Measurements from ENCODE around the gene EEF1A2.
A peak's percentile ranks its signal among the peaks of the same experiment; 100 is the strongest.
"Not testable (repeated sequence)": the region's sequence is repeated elsewhere in the genome, so short reads cannot be mapped to it uniquely, and the experiment has no call there.

Gene EEF1A2

DNA sequence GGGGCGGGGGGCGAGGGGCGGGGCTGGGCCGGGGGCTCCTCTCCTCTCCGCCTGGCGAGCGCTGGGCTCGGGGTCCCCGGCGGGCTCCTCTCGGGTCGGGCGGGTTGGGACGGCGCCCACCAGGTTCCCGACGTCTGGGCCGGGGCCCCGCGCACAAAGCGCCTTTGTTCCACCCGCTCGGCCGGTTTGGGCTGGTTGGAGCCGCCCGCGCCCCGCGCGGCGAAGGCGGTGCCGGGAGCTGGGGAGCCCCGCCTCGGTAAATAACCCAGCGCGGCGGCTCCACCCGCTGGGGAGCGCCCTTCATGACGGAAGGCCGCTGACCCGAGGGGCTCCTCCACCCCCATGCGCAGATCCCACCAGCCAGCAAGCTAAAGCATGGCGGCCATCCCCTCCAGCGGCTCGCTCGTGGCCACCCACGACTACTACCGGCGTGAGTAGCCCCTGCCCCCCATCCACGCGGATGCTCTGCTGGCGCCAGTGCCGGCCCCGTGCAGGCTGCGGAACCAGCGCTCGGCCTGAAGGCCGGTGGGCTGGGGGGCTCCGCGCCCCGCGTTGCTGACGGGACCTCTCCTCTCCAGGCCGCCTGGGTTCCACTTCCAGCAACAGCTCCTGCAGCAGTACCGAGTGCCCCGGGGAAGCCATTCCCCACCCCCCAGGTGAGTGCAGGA lies 22.2 kb upstream of the EEF1A2 start:
- peak; percentile 42 to 63 for DNase-seq (ENCODE audit: low read depth in 1 of 2, low spot score in 1 of 2)

DNA sequence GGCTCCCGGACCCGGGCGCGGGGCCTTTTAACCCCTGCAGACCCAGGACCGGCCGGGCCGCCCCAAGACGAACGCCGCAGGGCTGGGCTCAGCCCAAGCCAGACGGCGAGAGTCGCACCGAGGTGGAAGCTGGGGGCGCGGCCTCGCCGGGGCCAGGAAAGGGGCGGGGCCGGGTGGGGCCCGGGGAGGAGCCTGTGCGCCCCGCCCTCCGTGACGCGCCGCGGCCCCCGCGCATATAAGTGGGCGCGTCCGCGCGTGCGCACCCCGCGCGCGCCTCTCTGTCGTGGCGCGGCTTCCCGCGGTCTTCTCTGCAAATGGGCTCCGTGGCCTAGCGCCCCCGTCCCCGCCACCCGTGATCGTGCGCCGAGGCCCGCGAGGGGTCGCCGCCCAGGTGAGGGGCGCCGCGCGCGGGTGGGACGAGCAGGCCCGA lies 21.6 kb upstream of the EEF1A2 start, which contains the start of gene PPDPF:
Gene PPDPF (plus strand): TSS at position 262 of the 430 bp plus-strand sequence. CDS start 544 bp downstream, outside the sequence.
- DNase-seq (ENCODE audit: low read depth in 1 of 2, low spot score in 1 of 2) = peak; percentile 83 to 84

DNA sequence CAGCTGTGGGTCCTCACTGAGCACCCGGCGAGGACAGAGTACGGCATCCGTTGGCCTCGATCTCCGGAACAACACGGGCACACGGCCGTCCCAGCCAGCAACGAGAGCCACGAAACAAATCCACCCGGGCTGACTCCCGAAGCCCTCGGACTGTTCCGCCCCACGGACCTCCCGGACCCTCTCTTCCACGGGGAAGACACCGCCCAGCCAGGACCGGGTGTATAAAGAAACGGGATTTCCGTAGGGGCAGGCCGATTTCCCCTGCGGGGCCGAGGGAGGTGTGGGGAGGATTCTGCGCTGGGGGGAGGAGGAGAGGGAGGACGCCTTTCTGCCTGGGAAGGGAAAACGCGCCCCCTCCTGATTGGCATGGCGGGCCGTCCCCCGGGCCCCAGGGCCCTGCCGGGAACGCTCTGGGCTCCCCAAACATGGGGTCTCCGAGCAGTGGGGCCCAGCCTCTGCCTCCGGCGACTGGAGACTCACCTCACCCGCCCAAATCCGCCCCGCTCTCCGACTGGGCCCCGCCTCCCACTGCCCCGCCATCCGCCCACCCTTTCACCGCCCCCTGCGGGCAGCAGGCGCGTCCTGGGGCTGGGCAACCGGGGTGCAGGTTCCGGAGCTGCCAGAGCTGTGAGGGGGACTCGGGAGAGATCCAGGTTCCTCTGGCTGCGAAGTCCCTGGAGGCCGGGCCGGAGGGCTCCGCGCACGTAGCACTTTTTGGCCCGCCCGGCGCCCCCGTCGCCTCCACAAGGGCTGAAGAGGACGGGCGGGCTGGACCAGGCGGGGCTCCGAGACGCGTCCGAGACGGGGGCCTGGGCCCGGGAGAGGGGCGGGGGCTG lies 21.0 kb upstream of the EEF1A2 start:
- peak; percentile 34 to 45 for DNase-seq (ENCODE audit: low read depth in 1 of 2, low spot score in 1 of 2)

DNA sequence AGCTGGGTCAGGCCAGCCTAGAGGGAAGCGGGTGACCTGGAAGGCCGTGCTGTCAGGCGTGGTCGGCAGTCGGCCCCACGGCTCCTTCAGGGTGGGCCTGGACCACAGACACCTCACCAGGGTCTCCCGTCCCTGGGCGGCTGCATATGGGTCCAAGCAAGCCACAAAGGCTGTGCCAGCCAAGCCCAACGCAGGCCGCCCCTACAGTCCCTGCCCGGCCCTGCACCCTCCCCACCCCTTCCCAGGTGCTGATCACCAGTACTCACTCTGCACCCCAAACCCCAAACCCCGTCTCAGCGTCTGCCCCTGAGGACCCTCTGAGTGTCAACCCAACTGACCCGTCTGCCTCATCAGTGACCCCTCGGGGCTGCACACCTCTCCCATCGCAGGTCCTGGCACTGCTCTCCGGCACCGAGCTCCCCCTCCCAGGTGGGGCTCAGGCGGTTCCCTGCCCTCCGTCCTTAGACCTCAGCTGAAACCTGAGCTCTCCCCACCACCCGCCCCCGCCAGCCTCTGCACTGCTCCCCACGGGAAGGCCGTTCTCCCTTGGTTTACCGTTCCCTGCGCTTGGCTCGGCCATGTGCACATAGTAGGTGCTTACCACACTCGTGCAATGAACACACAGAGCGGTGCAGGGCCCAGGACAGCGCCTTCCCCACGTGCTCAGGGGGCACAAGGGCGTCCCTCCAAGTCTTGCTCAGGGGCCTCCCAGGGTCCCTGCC lies 20.2 kb upstream of the EEF1A2 start:
- DNase-seq (ENCODE audit: low read depth in 1 of 2, low spot score in 1 of 2) = no peak

DNA sequence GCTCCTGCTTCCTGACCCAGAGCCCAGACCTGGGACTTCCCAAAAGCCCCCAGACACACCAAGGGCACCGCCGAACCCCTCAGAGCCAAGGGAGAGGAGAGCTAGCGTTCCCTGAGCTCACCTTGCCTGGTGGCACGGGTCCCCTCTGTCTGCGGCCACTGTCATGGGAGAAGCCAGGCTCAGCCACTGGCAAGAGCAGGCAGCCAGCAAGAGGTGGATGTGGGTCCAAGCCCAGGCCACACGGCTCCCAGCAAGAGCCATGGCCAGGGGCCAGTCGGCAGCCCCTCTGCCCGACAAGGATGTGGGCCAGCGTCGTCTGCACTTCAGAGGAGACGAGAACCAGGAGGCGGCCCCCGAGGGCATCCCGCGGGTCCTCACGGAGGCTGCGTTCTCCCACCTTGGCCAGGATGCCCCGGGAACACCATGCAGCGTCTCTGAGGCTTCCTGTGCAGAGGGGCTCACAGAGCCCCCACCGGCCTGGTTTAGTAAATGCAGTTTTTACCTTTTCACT lies 19.5 kb upstream of the EEF1A2 start:
- no peak for DNase-seq (ENCODE audit: low read depth in 1 of 2, low spot score in 1 of 2)

DNA sequence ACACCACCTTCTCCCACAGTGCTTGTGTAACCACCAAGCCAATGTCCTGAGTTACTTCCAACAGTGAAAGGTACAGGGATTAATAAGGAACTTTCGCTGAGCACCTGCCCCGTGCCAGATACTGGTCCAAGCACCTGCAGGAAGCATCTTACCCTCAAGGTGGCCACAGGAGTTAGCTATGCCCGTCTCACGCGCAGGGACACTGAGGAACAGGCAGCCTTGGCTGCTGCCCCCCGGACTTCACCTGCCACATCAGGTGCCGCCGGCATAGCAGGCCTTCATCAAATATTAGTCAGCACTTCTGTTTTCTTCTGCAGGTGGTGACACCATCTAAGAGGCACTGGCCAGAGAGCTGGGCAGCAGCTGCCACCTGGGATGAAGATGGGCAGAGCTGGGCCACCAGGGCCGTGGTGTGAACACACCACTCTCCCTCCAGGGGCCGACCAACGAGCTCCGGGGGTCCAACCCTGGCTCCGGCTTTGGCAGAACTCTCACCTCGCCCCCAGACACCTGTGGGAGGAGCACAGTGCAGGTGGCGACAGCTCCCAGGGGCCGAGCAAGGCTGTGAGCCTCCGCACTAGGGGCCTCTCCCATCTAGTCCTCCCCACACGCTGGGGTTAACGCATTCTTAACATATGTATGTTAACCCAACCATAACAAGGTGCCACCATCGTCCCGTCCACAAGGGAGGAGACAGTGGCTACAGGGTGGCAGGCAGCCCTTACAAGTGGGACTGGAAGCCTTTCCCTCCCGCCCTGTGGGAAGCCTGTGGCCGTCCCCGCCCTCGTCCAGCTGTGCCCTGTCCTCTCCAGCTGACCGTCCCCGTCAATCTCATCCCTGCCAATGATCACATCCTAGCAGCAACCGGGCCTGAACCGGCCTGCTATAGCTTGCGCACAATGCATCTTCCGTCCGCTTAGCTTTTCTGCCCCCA lies 18.8 kb upstream of the EEF1A2 start:
- no peak for DNase-seq (ENCODE audit: low read depth in 1 of 2, low spot score in 1 of 2)

DNA sequence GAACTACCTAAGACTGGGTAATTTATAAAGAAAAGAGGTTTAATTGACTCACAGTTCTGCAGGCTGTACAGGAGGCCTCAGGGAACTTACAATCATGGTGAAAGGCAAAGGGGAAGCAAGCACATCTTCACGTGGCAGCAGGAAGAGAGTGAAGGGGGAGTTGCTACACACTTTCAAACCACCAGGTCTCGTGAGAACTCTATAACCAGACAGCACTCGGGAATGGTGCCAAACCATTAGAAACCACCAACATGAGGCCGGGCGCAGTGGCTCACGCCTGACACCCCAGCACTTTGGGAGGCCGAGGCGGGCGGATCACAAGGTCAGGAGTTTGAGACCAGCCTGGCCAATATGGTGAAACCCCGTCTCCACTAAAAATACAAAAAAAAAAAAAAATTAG lies 15.6 kb upstream of the EEF1A2 start:
- DNase-seq (ENCODE audit: low read depth in 1 of 2, low spot score in 1 of 2) = not testable (repeated sequence)

DNA sequence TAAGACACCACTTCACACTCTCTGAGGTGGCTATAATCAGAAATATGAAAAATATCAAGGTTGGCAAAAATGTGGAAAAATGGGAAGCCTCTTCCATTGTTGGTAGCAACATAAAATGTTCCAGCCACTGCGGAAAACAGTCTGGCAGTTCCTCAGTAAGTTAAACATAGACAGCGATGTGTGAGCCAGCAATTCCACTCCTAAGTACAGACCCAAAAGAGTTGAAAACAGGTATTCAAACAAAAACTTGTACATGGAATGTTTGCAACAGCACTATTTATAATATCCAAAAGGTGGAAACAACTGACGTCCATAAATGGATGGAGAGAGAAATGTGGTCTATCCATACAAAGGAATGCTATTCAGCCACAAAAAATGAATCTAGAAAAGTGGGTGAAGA lies 14.3 kb upstream of the EEF1A2 start:
- no peak for DNase-seq (ENCODE audit: low read depth in 1 of 2, low spot score in 1 of 2)

DNA sequence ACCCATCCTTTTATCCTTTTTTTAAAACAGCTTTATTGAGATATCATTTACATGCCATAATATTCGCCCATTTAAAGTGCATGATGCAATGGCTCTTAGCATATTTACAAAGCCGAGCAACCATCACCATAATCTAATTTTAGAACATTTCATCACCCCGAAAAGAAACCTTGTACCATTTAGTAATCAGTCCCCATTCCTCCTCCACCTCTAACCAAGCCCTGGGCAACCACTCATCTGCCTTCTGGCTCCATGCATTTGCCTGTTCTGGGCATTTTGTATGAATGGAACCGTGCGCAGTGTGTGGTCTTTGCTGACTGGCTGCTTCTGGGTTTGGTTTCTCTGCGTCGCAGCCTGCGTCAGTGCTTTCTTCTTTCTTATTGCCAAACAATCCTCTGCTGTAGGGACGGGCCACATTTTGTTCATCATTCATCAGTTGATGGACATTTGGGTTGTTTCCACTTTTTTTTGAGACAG lies 10.2 kb upstream of the EEF1A2 start:
- DNase-seq (ENCODE audit: low read depth in 1 of 2, low spot score in 1 of 2) = no peak

DNA sequence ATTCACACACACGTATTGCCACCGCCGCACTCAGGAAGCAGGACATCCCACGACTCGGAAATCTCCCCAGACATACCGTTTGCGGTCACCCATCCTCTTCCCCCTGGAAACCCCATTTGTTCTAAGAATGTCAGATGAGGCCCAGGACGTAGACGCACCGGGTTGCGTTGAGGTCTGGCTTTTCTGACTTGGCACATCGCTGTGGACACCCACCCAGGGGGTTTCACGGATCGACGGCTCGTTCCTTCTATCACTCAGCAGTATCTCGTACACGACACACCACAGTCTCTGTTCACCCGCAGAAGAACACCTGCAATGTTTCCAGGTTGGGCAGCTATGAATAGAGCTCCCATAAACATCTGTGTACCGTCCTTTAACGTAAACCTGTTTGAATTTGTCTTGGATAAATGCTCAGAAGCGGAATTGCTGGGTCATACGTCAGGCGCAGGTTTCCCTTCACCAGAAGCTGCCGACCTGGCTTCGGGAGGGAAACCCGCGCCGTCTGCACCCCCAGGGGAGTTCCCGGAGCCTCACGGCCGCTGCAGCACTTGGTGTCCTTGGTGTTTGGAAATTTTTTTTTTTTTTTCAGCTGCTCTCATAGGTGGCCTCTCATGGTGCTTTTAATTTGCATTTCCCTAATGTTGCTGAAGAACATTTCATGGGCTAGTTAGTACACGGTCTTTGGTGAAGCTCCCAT lies 9.3 kb upstream of the EEF1A2 start:
- DNase-seq (ENCODE audit: low read depth in 1 of 2, low spot score in 1 of 2) = no peak

DNA sequence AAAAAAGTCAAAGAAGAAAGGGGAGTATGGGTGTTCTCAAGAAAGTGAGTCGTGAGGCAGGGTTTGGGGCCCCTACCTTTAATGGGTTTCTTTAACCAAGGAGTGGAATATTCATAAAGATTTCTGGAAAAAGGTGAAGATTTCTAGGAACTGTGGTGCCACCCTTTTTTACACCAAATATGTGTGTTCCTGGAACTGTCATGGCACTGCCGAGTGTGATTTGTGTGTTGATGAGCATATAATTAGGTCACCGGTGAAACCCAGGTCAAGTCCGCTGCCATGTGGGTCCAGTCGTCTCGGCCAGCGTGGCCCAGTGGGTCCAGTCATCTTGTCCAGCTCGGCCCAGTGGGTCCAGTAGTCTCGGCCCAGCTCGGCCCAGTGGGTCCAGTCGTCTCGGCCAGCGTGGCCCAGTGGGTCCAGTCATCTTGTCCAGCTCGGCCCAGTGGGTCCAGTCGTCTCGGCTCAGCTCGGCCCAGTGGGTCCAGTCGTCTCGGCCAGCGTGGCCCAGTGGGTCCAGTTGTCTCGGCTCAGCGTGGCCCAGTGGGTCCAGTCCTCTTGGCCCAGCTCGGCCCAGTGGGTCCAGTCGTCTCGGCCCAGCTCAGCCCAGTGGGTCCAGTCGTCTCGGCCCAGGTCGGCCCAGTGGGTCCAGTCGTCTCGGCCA lies 8.3 kb upstream of the EEF1A2 start:
- DNase-seq (ENCODE audit: low read depth in 1 of 2, low spot score in 1 of 2) = no peak

DNA sequence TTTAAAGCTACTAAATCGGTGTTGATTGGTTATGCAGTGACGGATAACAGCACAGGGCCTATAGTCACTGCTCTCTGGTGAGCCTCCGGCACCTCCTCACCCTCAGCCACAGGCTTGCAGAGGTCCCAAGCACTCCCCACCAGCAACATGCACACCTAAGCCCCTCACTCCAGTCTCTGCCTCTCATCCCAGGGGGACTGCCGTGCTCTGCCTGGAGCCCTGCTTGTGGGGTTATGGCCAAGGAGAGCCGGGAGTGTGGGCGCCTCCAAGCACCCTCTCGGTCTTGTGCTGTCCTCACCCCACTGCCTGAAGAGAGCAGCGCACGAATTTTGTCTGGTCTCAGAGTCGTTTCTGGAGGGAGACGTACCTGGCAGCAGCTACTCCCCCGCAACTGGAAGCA lies 6.8 kb upstream of the EEF1A2 start:
- DNase-seq (ENCODE audit: low read depth in 1 of 2, low spot score in 1 of 2) = no peak

DNA sequence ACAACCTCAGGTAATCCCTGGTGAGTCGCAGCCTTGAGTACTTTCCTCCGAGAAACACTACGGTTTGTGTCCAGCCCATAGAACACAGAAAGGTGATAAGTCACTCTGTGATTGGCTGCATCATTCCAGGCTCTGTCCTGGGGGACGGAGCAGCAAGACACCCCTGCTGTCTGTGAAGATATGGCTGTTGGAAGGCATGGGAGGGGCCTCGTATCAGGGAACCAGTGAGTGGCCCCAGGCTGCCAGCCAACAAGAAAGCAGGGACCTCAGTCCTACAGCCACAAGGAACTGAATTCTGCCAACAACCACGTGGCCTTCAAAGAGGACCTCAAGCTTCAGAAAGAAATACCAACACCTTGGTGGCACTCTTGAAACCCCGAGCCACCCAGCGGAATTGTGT lies 6.4 kb upstream of the EEF1A2 start:
- no peak for DNase-seq (ENCODE audit: low read depth in 1 of 2, low spot score in 1 of 2)

DNA sequence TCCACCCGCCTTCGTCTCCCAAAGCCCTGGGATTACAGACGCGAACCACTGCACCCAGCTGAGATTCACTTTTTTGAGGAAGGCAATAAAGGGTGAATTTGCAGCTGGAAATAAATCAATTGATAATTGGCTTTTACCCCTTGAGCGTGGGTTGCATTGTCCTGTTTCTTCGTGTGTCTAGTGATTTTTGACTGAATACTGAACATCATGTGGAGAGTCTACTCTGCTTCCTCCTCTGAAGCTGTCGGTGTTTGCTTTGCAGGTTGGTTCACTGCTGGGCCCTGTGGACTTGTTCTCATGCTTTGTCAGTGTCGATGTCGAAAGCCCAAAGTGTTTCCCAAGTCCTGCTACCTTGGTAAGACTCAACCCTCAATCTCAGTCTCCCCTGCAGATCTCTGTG lies 5.8 kb upstream of the EEF1A2 start:
- no peak for DNase-seq (ENCODE audit: low read depth in 1 of 2, low spot score in 1 of 2)

DNA sequence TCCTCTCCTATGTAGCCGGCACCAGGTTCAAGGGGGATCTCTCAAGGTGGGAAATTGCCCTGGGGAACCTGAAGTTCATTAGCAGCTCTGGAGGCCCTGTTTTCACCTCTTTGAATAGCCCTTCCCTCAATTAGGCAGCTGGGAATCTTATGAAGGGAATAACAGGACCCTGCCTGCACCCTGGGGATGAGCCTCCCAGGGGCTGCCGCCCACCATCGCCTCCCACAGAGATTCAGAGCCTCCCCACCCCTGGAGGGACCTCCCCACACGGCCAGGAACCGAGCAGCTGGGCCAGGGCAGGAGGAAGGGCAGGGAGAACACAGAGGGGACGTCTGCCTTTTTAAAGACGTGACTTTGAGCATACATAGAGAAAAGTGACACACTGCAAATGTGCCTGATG lies 4.6 kb upstream of the EEF1A2 start:
- DNase-seq (ENCODE audit: low read depth in 1 of 2, low spot score in 1 of 2) = no peak

DNA sequence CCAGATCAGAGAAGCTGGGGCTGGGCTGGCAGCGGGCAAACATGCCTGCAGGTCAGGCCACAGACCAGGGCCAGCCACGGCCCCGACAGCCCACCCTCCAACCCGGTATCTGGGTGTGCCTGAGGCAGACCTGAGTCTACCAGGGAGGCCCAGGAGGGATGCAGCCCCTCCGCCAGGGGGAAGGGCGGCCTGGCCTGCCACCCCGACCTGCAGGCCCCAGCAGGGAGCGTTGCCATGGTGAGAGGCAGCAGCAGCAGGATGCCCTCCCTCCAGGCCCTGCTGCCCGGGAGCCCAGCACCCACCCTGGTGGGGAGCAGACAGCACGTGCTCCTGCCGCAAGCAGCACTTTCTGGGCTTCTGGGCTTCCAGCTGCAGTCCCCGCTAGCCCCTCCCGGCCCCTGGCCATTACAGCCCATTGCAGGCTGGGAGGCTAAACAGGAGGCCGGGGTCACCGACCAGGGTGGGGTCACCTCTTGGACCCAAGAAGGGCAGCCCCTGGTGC lies 3.8 kb upstream of the EEF1A2 start:
- DNase-seq (ENCODE audit: low read depth in 1 of 2, low spot score in 1 of 2) = no peak

DNA sequence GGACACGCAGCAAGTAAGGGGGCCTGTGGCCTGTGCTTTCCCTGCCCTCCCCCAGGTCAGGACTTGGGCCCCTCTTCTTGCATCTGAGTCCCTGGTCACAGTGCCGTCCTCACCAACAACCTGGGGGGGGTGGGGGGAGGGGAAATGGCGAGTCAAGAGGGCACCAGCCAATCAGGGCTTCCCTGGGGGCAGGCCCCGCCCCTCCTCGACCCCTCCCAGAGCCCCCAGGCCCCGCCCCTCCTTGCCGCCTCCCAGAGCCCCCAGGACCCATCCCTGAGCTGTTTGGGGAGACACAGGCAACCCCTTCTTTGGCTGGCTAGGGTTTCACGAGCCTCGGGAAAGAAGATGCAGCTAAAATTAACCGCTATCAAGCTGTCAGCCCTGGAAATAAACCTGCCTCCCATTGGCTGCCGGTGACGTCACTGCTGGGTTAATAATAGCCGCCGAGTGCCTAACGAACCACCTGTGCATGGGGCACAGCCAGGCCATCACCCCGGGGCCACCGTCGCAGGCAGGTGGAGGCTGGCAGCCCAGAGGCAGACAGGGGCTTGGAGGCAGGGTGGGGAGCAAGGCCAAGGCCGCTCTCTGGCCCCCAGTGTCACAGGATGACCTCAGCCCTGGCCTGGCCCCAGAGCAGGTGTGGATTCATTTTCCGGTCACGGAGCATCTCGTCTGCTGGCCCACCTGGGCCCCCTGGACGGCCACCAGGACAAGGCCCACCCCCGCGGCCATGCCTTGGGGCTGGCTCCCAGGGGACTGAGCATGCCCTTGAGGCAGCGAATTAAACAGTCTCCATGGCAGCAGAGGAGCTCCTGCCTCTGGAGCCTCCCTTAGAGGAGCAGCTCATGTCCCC lies 3.2 kb upstream of the EEF1A2 start:
- DNase-seq (ENCODE audit: low read depth in 1 of 2, low spot score in 1 of 2) = no peak
